Mammary epithelial cell (primary cell): ENCODE measurements around the gene TMEM101.

Source experiments
- EZH2 ChIP-seq: IDR thresholded peaks from 2 replicates; pipeline ENCODE4 v1.6.1; 2012; ENCODE audit warnings: low read length, inconsistent platforms, borderline replicate concordance
- TF ChIP-seq, protein P1 (sequence below), 2 donors: IDR thresholded peaks in 1 of 2; conservative IDR thresholded peaks in 1 of 2; 2 replicates each; pipeline ENCODE4 v1.5.1; 2011 to 2012; ENCODE audit warnings: inconsistent platforms in 2 of 2, low read length in 2 of 2, mild to moderate bottlenecking in 2 of 2, control low read depth in 1 of 2, low read depth in 1 of 2; ENCODE audit not compliant: insufficient read depth in 1 of 2; ENCODE audit errors: extremely low read depth in 1 of 2

GRCh38 chr17:44024853-44025252 lies 10.1 kb upstream of the TMEM101 start:
- no peak for TF ChIP-seq EZH2
- TF ChIP-seq, protein P1, sequence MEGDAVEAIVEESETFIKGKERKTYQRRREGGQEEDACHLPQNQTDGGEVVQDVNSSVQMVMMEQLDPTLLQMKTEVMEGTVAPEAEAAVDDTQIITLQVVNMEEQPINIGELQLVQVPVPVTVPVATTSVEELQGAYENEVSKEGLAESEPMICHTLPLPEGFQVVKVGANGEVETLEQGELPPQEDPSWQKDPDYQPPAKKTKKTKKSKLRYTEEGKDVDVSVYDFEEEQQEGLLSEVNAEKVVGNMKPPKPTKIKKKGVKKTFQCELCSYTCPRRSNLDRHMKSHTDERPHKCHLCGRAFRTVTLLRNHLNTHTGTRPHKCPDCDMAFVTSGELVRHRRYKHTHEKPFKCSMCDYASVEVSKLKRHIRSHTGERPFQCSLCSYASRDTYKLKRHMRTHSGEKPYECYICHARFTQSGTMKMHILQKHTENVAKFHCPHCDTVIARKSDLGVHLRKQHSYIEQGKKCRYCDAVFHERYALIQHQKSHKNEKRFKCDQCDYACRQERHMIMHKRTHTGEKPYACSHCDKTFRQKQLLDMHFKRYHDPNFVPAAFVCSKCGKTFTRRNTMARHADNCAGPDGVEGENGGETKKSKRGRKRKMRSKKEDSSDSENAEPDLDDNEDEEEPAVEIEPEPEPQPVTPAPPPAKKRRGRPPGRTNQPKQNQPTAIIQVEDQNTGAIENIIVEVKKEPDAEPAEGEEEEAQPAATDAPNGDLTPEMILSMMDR (conservative IDR thresholded peaks at IDR 0.05 in 1 of 2, IDR thresholded peaks at IDR 0.05 in 1 of 2; ENCODE audit: extremely low read depth in 1 of 2, insufficient read depth in 1 of 2, low read depth in 1 of 2, low read length in 2 of 2): no peak
